Sigmoid colon (tissue), 3 donors: ENCODE measurements around the gene C12orf43.

Experiments
- CTCF ChIP-seq, 4 experiments: fragments of 450-650 bp in 3 of 4; fragments of 200-600 bp in 1 of 4; IDR thresholded peaks; one replicate each; pipeline ENCODE4 v1.5.1; 2016 to 2019; ENCODE audit warnings: antibody characterized with exemption in 4 of 4, mild to moderate bottlenecking in 3 of 4, moderate library complexity in 2 of 4
- POLR2A ChIP-seq, 2 donors: fragments of 450-650 bp; IDR thresholded peaks; one replicate each; pipeline ENCODE4 v1.6.1; 2016; ENCODE audit warnings: antibody characterized with exemption in 2 of 2, mild to moderate bottlenecking in 2 of 2, moderate library complexity in 2 of 2

DNA sequence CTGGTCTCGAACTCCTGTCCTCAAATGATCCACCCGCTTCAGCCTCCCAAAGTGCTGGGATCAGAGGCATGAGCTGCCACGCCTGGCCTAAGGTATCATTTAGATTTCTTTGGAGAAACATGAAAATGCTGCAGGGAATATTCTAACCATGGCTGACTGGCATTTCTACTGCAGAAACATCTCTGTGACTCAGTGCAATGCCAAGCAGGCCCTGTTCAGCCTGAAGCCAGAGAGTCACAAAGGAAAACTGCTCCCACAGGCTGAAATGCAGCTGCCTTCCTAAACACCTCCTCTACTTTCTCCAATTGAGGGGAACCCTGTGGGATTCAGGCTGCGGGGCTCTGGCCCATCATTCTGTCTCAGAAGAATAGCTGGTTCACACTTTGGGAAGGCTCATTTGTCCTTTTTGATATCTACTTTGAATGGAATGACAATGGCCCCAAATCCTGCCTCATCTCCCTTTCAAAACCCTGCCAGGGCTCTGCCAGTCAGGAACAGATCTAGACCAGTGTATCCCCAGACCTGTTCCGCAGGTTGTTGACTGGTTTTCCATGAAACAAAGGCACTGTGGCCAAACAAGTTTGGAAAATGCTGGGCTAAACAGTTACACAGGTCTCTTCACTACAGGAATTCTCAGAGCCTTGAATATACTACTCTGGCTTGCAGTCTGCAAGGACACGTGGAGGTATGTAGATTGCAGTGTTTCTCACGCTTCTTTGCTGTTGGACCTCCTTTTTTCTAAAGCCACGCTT lies 7.8 kb downstream of the C12orf43 start:
- no peak for TF ChIP-seq CTCF (IDR thresholded peaks at IDR 0.05)
- TF ChIP-seq POLR2A (IDR thresholded peaks at IDR 0.05) = no peak
